Smooth muscle cell (in vitro differentiated cells): ENCODE data around the gene CBL. TPM values are rescaled to one million over a fixed set of nuclear protein-coding genes. Genes with fewer than 3 reads are reported as not detected.

Source experiments
- DNase-seq: peaks from one replicate; lab custom pipeline; 2025; ENCODE audit not compliant: unreplicated experiment; lab: John Stamatoyannopoulos, UW
- H2AFZ ChIP-seq: fragments of 200-600 bp; sonication (generic); 2 replicates; pipeline ENCODE4 v1.6.0; 2016; ENCODE audit warnings: antibody characterized with exemption, low read depth, mild to moderate bottlenecking
- H3F3A ChIP-seq: fragments of 200-600 bp; sonication (generic); 2 replicates; pipeline ENCODE4 v1.6.0; 2017; ENCODE audit warnings: antibody characterized with exemption, low read depth
- H3K27ac ChIP-seq: fragments of 200-600 bp; sonication (generic); 2 replicates; pipeline ENCODE4 v1.5.1; 2016; ENCODE audit warnings: low read depth, mild to moderate bottlenecking
- H3K27me3 ChIP-seq: fragments of 200-600 bp; sonication (generic); 2 replicates; pipeline ENCODE4 v1.6.1; 2016; ENCODE audit warnings: low read depth, mild to moderate bottlenecking
- H3K36me3 ChIP-seq: fragments of 200-600 bp; sonication (generic); 2 replicates; pipeline ENCODE4 v1.5.1; 2016; ENCODE audit warnings: low read depth
- H3K4me1 ChIP-seq: fragments of 200-600 bp; sonication (generic); 2 replicates; pipeline ENCODE4 v1.5.1; 2016; ENCODE audit warnings: low read depth
- H3K4me2 ChIP-seq: fragments of 200-600 bp; sonication (generic); 2 replicates; pipeline ENCODE4 v1.6.0; 2016; ENCODE audit warnings: mild to moderate bottlenecking
- H3K4me3 ChIP-seq: fragments of 200-600 bp; sonication (generic); 2 replicates; pipeline ENCODE4 v1.5.1; 2016; ENCODE audit warnings: mild to moderate bottlenecking
- H3K79me2 ChIP-seq: fragments of 200-600 bp; sonication (generic); 2 replicates; pipeline ENCODE4 v1.6.0; 2016; ENCODE audit warnings: low read depth, mild to moderate bottlenecking
- H3K9ac ChIP-seq: fragments of 200-600 bp; sonication (generic); 2 replicates; pipeline ENCODE4 v1.6.0; 2016; ENCODE audit warnings: low read depth
- H3K9me3 ChIP-seq: fragments of 200-600 bp; sonication (generic); replicated peaks from 2 replicates; pipeline ENCODE4 v1.5.1; 2016; ENCODE audit warnings: low read depth
- H4K20me1 ChIP-seq: fragments of 200-600 bp; sonication (generic); 2 replicates; pipeline ENCODE4 v1.6.0; 2016; ENCODE audit warnings: low read depth
- WGBS: methylation state at CpG from one replicate; pipeline ENCODE4 v1.1.7; 2016; ENCODE audit warnings: low lambda C conversion rate; 5-methylcytosine and 5-hydroxymethylcytosine counted together
- polyA plus RNA-seq: library from polyadenylated mRNA; unstranded; fragments of >200 nt; fragmentation: Nextera tagmentation; extraction: Ambion mirVana; gene quantifications from 2 replicates; pipeline ENCODE4 v1.2.1, GENCODE V29; 2016
- total RNA-seq: library from RNA; depleted of rRNA; stranded (reverse); fragments of >200 nt; gene quantifications from 2 replicates; pipeline ENCODE4 v1.2.3, GENCODE V29; 2014
- TF ChIP-seq, protein P1 (sequence below): fragments of 200-600 bp; sonication (generic); IDR thresholded peaks from 2 replicates; pipeline ENCODE4 v1.5.1; 2017; ENCODE audit warnings: borderline replicate concordance, mild to moderate bottlenecking, antibody characterized with exemption; ENCODE audit not compliant: insufficient read depth, poor library complexity, severe bottlenecking

CBL gene
- total and polyA plus RNA-seq, 2 experiments from 2014 or later, result 5.0 to 18.9 TPM

DNA sequence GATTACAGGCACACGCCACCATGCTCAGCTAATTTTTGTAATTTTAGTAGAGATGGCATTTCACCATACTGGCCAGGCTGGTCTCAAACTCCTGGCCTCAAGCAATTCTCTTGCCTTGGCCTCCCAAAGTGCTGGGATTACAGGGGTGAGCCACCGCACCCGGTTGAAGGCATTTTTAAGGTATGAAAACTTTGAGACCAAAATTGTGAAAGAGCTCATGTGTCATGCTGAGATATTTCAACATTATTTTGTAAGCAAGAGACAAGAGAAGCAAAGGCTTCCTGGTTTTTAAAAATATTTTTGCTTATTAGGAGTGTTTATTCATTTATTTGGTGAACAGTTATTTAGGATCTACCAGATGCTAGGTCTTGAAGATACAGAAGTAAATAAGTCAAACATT is 14.0 kb upstream of the CBL start:
- Histone ChIP-seq H3K4me1 (no peaks in the 10 kb centered on the region), H3F3A (no peaks in the 10 kb centered on the region), H3K79me2 (no peaks in the 10 kb centered on the region), H3K4me3 (no peak overlapping the region), H3K9me3 (no peaks in the 10 kb centered on the region), H3K27me3 (no peaks in the 10 kb centered on the region), H3K36me3 (no peaks in the 10 kb centered on the region), H3K27ac (no peak overlapping the region), H3K4me2 (no peak overlapping the region), H2AFZ (no peak overlapping the region), H3K9ac (no peak overlapping the region), H4K20me1 (no peaks in the 10 kb centered on the region)
- TF ChIP-seq, protein P1, sequence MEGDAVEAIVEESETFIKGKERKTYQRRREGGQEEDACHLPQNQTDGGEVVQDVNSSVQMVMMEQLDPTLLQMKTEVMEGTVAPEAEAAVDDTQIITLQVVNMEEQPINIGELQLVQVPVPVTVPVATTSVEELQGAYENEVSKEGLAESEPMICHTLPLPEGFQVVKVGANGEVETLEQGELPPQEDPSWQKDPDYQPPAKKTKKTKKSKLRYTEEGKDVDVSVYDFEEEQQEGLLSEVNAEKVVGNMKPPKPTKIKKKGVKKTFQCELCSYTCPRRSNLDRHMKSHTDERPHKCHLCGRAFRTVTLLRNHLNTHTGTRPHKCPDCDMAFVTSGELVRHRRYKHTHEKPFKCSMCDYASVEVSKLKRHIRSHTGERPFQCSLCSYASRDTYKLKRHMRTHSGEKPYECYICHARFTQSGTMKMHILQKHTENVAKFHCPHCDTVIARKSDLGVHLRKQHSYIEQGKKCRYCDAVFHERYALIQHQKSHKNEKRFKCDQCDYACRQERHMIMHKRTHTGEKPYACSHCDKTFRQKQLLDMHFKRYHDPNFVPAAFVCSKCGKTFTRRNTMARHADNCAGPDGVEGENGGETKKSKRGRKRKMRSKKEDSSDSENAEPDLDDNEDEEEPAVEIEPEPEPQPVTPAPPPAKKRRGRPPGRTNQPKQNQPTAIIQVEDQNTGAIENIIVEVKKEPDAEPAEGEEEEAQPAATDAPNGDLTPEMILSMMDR, result no peak
- DNase-seq, result no peak
- 94% methylated on average over 3 of the region's 3 CpGs for WGBS

GRCh38 chr11:119193001-119193400 is 13.1 kb upstream of the CBL start:
- H3K36me3 ChIP-seq, result no peaks in the 10 kb centered on the region
- H3K4me3 ChIP-seq, result no peak overlapping the region
- TF ChIP-seq, protein P1, result no peak
- H3K27me3 ChIP-seq, result no peaks in the 10 kb centered on the region
- H2AFZ ChIP-seq, result no peak overlapping the region
- WGBS, result 90% methylated on average over 5 of the region's 5 CpGs
- no peak overlapping the region for H3K27ac ChIP-seq
- H3K4me2 ChIP-seq, result no peak overlapping the region
- no peaks in the 10 kb centered on the region for H4K20me1 ChIP-seq
- H3K4me1 ChIP-seq, result no peaks in the 10 kb centered on the region
- no peaks in the 10 kb centered on the region for H3K9me3 ChIP-seq
- H3K79me2 ChIP-seq, result no peaks in the 10 kb centered on the region
- DNase-seq, result no peak
- no peak overlapping the region for H3K9ac ChIP-seq
- no peaks in the 10 kb centered on the region for H3F3A ChIP-seq

DNA sequence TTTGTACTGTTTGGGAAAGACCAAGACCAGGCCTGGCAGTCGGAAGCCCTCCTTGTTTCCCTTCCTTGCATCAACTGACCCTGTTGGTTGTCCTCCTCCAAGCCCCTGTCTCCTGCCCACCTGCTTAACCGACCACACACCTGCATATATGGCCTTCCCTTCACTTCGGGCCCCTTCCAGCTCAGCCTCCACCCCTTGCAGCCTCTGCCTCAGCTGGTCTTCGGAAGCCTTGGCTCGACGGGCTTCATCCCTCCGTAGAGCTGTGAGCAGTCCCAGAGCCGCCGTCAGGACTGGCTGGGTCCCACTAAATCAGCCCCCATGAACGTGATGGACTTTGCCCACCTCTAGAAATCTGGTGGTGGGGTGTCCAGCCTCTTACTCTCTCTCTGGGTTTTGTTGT is 12.5 kb upstream of the CBL start:
- no peaks in the 10 kb centered on the region for H3K36me3 ChIP-seq
- H3K27me3 ChIP-seq, result no peaks in the 10 kb centered on the region
- H2AFZ ChIP-seq, result no peak overlapping the region
- no peaks in the 10 kb centered on the region for H3K4me1 ChIP-seq
- H3K27ac ChIP-seq, result no peak overlapping the region
- TF ChIP-seq, protein P1, result no peak
- H3K4me3 ChIP-seq, result no peak overlapping the region
- H4K20me1 ChIP-seq, result no peaks in the 10 kb centered on the region
- H3K9me3 ChIP-seq, result no peaks in the 10 kb centered on the region
- H3F3A ChIP-seq, result no peaks in the 10 kb centered on the region
- no peak for DNase-seq
- 90% methylated on average over 10 of the region's 10 CpGs for WGBS
- H3K4me2 ChIP-seq, result no peak overlapping the region
- no peaks in the 10 kb centered on the region for H3K79me2 ChIP-seq
- H3K9ac ChIP-seq, result no peak overlapping the region

DNA sequence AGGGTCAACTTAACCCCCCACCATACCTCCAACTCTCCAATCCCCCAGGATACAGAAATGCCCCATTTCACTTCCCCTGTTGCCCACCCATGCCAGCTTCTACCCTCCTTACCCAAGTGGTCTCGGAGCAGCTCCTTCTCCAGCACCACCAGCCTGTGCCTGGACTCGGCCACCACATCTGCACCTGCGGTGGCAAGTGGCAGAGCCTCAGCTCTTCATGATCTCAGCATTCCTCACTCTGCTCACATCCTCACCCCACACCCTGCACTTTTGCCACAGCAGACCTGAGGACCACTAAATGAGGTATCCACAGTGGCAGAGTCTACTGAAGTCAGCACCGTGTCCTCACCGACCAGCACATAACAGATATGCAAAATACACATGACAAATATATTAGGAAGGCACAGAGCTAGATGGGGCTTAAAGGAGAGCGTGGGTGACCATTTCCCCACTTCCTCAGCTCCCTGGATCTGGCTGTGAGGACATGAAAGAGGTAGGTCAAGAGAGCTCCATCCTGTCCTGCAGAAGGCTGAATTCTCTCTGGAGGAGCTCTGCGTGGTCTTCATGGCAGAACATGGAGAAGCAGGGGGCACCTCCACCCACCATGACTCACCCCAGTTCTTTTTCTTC is 11.2 kb upstream of the CBL start:
- no peak overlapping the region for H3K27ac ChIP-seq
- H3K79me2 ChIP-seq, result no peaks in the 10 kb centered on the region
- 82% methylated on average over 7 of the region's 7 CpGs for WGBS
- no peak overlapping the region for H3K4me2 ChIP-seq
- H3K4me1 ChIP-seq, result no peaks in the 10 kb centered on the region
- H3K4me3 ChIP-seq, result no peak overlapping the region
- H3K27me3 ChIP-seq, result no peaks in the 10 kb centered on the region
- H2AFZ ChIP-seq, result no peak overlapping the region
- H3K9ac ChIP-seq, result no peak overlapping the region
- DNase-seq, result no peak
- TF ChIP-seq, protein P1, result no peak
- H3K9me3 ChIP-seq, result no peaks in the 10 kb centered on the region
- no peaks in the 10 kb centered on the region for H4K20me1 ChIP-seq
- no peaks in the 10 kb centered on the region for H3K36me3 ChIP-seq
- H3F3A ChIP-seq, result no peaks in the 10 kb centered on the region
